ENCODE results near the gene EPN1. TPM values are rescaled to one million over a fixed set of nuclear protein-coding genes. Genes with fewer than 3 reads are reported as not detected.

Gene EPN1
- total RNA-seq, 6 experiments from 2014 or later: 176 to 191 (median 185) TPM

DNA sequence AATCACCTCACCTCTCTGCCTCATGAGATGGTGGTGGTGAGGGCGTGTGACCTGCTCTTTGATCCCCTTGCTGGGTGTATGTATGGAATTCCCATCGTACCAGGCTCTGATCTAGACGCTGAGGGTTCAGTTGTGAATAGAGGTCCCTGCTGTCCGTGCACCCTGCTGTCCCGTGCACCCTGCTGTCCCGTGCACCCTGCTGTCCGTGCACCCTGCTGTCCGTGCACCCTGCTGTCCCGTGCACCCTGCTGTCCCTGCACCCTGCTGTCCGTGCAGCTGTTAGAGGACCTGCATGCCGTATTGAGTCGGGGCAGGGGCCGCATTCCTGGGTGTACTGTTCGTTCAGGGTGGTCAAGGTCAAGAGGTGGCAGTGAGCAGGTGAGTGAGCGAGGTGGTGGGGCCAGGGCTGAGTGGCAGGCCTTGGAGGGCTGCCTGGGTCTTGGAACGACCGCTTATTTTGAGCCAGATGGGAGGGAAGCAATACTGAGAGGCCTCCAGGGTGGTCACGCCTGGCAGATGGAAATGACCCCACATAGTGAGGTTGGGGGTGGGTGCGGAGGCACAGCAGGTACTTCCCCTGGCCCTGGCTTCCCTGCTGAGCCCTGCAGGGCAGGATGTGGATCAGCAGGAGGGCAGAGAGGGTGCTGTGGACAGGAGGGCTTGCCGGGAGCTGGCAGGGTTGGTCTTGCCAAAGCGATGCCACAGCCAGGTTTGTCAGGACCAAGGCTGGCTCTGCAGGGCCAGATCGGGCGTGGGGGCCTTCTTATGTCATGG lies 4.6 kb upstream of the EPN1 start:
- peaks cover 6% of the 10 kb centered on the region for H3K36me3 Mint-ChIP-seq (ENCODE audit: low read depth)
- H3K9me3 Mint-ChIP-seq: no peaks in the 10 kb centered on the region
- peaks cover 38% of the 10 kb centered on the region for H3K4me1 Mint-ChIP-seq (ENCODE audit: low read depth)
- DNase-seq: no peak
- H3K4me3 Mint-ChIP-seq: no peak overlapping the region
- peak overlapping the region; percentile 3 for H3K27ac Mint-ChIP-seq
- TF ChIP-seq, protein P1, sequence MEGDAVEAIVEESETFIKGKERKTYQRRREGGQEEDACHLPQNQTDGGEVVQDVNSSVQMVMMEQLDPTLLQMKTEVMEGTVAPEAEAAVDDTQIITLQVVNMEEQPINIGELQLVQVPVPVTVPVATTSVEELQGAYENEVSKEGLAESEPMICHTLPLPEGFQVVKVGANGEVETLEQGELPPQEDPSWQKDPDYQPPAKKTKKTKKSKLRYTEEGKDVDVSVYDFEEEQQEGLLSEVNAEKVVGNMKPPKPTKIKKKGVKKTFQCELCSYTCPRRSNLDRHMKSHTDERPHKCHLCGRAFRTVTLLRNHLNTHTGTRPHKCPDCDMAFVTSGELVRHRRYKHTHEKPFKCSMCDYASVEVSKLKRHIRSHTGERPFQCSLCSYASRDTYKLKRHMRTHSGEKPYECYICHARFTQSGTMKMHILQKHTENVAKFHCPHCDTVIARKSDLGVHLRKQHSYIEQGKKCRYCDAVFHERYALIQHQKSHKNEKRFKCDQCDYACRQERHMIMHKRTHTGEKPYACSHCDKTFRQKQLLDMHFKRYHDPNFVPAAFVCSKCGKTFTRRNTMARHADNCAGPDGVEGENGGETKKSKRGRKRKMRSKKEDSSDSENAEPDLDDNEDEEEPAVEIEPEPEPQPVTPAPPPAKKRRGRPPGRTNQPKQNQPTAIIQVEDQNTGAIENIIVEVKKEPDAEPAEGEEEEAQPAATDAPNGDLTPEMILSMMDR (IDR thresholded peaks at IDR 0.05): no peak
- peaks cover 3% of the 10 kb centered on the region for H3K27me3 Mint-ChIP-seq (ENCODE audit: insufficient read depth)

DNA sequence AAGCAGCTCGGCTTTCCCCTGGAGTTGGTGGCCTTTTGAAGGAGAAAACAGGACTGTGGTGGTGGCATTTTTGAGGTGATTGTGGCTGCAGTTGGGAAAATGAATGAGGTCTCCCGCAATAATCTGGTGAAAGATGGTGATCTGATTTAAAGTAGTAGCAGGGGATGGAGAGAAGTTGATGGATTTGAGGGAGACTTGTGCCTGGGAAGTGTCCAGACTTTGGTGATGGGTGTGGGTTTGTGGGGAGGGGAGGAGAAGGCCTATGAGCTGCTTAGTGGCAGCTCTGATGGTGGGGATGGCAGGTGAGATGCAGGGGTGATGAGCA lies 4.0 kb upstream of the EPN1 start:
- DNase-seq: no peak
- no peaks in the 10 kb centered on the region for H3K9me3 Mint-ChIP-seq
- peaks cover 7% of the 10 kb centered on the region for H3K27me3 Mint-ChIP-seq (ENCODE audit: insufficient read depth)
- no peak overlapping the region for H3K4me3 Mint-ChIP-seq
- peaks cover 39% of the 10 kb centered on the region for H3K4me1 Mint-ChIP-seq (ENCODE audit: low read depth)
- TF ChIP-seq, protein P1 (IDR thresholded peaks at IDR 0.05): no peak
- H3K27ac Mint-ChIP-seq: peak overlapping the region; percentile 3; the same call in 1 of the 2 replicates
- H3K36me3 Mint-ChIP-seq (ENCODE audit: low read depth): peaks cover 9% of the 10 kb centered on the region

DNA sequence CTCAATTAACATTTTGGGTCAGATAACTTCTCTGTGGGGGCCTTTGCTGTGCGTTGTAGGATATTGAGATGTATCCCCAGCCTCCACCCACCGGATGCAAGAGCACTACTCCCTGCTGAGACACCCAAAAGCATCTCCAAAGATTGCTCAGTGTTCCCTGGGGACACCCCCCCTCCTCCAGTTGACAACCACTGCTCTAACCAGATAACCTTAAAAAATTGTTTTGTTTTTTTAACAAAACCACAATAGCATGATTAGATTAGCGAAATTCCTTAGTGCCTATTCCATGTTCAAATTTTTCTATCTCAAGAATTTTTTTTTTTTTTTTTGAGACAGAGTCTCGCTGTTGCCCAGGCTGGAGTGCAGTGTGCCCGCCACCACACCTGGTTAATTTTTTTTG lies 2.6 kb upstream of the EPN1 start:
- Mint-ChIP-seq H3K9me3 (no peaks in the 10 kb centered on the region), H3K27me3 (ENCODE audit: insufficient read depth) (peaks cover 7% of the 10 kb centered on the region), H3K4me3 (peak overlapping the region; percentile 54), H3K36me3 (ENCODE audit: low read depth) (peaks cover 14% of the 10 kb centered on the region), H3K27ac (peak overlapping the region; percentile 66), H3K4me1 (ENCODE audit: low read depth) (peaks cover 53% of the 10 kb centered on the region)
- no peak for DNase-seq
- TF ChIP-seq, protein P1 (IDR thresholded peaks at IDR 0.05): no peak

DNA sequence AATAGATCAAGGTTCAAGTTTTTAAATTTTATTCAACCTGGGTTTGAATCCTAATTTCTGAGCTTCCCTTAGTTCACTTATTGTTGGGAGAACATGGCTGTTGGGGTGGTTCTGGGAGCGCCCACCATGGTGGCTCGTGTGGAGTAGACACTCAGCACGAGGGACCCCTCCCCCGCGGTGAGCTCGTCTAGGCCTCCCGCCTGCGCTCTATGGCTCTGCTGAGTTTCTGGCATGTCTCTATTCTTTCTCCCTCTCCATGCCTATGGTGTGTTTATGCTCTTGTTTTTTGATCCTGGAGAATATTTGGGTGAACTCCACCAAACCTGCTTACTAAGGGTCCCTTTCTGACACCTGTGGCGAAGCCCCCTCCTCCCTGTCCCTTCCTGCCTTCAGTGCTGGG lies 1.6 kb upstream of the EPN1 start:
- peaks cover 61% of the 10 kb centered on the region for H3K4me1 Mint-ChIP-seq (ENCODE audit: low read depth)
- H3K36me3 Mint-ChIP-seq (ENCODE audit: low read depth): peaks cover 22% of the 10 kb centered on the region
- H3K27me3 Mint-ChIP-seq (ENCODE audit: insufficient read depth): peaks cover 7% of the 10 kb centered on the region
- no peaks in the 10 kb centered on the region for H3K9me3 Mint-ChIP-seq
- peak overlapping the region; percentile 68 for H3K27ac Mint-ChIP-seq
- H3K4me3 Mint-ChIP-seq: peak overlapping the region; percentile 11
- DNase-seq: no peak
- TF ChIP-seq, protein P1 (IDR thresholded peaks at IDR 0.05): no peak

DNA sequence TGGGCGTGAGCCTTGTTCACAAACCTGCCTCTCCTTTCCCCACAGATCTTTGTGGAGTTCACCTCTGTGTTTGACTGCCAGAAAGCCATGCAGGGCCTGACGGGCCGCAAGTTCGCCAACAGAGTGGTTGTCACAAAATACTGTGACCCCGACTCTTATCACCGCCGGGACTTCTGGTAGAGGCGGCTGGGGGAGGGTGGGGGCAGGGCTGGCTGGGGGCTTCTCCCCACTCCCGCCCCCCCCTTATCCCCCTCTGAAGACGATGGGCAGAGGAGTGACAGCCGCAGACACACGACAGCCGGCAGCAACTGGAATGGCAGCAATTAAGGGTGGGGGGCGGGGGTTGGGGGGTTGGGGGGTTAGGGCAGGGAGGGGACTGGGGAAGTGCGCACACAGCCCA lies 1.1 kb upstream of the EPN1 start:
- no peak for DNase-seq
- TF ChIP-seq, protein P1 (IDR thresholded peaks at IDR 0.05): no peak
- Mint-ChIP-seq H3K27ac (peak overlapping the region; percentile 68), H3K4me3 (peak overlapping the region; percentile 11; the same call in 1 of the 2 replicates), H3K4me1 (ENCODE audit: low read depth) (peaks cover 65% of the 10 kb centered on the region), H3K27me3 (ENCODE audit: insufficient read depth) (peaks cover 7% of the 10 kb centered on the region), H3K36me3 (ENCODE audit: low read depth) (peaks cover 26% of the 10 kb centered on the region), H3K9me3 (no peaks in the 10 kb centered on the region)

Measured in HFFc6 (cell line).